ENCODE measurements around the gene KIF6.

GRCh38 chr6:39520916-39521315 is 204.3 kb downstream of the KIF6 start:
- TF ChIP-seq CTCF (IDR thresholded peaks at IDR 0.05) (no peak), EZH2 (IDR thresholded peaks at IDR 0.05) (no peak)

Measured in neural progenitor cell (in vitro differentiated cells).